Gastroesophageal sphincter (tissue), 3 donors: ENCODE measurements around the gene ANO9.

Experiments used
- CTCF ChIP-seq, 4 experiments: fragments of 200-600 bp in 2 of 4; fragments of 450-650 bp in 2 of 4; sonication (generic) in 1 of 4; IDR thresholded peaks; one replicate each; pipeline ENCODE4 v1.5.1; 2017 to 2019; ENCODE audit warnings: antibody characterized with exemption in 4 of 4, mild to moderate bottlenecking in 2 of 4, moderate library complexity in 2 of 4
- POLR2A ChIP-seq, 2 donors: fragments of 450-650 bp; IDR thresholded peaks; one replicate each; pipeline ENCODE4 v1.6.1; 2017; ENCODE audit warnings: antibody characterized with exemption in 2 of 2, mild to moderate bottlenecking in 2 of 2, moderate library complexity in 1 of 2
- POLR2AphosphoS5 ChIP-seq: sonication (generic); formaldehyde crosslinking; IDR thresholded peaks from one replicate; pipeline ENCODE4 v1.6.1; 2017; ENCODE audit warnings: antibody characterized with exemption

GRCh38 chr11:465896-466530 is 24.2 kb upstream of the ANO9 start:
- no peak for TF ChIP-seq POLR2AphosphoS5
- TF ChIP-seq POLR2A (IDR thresholded peaks at IDR 0.05): no peak
- TF ChIP-seq CTCF (IDR thresholded peaks at IDR 0.05): no peak
